Effector CD4-positive, alpha-beta T cell (primary cell): ENCODE results near the gene USP6NL.
"Not testable (repeated sequence)": the region's sequence is repeated elsewhere in the genome, so short reads cannot be mapped to it uniquely, and the experiment has no call there.

Experiments
- DNase-seq: peaks from one replicate; pipeline ENCODE4 v3.0.0-alpha.2; 2020
- total RNA-seq: gene quantifications from one replicate; lab custom pipeline; 2026; lab: John Stamatoyannopoulos, UW

Gene USP6NL
- 9.0 reads per million, percentile 30 among the genes with 10 or more reads in this experiment for total RNA-seq

- peak; percentile 48 for DNase-seq
Measured at GRCh38 chr10:11611248-11612020, at the start of gene USP6NL. TSS of gene USP6NL (minus strand) at chr10:11611650. CDS start at chr10:11597634, 14,016 bp downstream.

GRCh38 chr10:11658801-11659368 is 47.4 kb upstream of the USP6NL start:
- DNase-seq = no peak

- DNase-seq = no peak
Measured at GRCh38 chr10:11655836-11656235, 44.4 kb upstream of the USP6NL start.

- DNase-seq = no peak
Measured at GRCh38 chr10:11654659-11655058, 43.2 kb upstream of the USP6NL start.

- DNase-seq = no peak
Measured at GRCh38 chr10:11653758-11654471, 42.5 kb upstream of the USP6NL start.

DNA sequence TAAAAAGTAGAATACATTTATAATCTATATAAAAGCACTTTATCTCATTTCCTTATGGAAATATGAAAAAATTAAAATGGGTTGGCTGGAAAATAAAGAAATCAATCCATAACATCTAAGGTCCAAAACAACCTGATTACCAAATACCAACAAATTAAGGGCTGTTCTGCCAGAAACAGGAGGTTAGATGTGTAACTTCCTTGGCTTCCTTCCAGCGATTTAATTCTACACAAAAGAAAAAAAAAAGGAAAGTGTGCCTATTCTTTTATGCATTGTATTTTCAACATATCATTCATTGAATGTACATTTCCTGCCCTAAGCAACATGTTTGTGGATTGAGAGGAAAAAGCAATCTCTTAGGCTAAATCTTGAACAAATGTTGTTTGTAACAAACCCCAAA is 36.2 kb upstream of the USP6NL start:
- no peak for DNase-seq

DNA sequence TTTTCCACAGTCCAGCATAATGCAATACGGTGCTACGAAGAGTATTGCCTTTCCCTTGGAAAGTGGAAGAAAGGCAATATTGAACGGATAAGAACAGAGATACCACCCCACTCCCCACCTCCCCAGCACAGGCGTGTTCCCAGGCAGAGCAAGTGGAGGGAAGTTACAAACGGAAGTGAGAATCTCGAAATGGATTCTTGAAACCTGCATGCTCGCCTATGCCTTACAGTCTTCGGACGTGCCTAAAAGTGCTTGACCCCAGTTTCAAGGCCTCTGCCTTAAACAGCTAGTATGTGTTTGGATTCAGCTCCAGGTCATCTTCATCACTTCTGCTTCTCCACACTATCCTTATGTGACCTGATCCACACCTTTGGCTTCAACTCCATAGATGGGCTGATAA is 35.0 kb upstream of the USP6NL start:
- no peak for DNase-seq

DNA sequence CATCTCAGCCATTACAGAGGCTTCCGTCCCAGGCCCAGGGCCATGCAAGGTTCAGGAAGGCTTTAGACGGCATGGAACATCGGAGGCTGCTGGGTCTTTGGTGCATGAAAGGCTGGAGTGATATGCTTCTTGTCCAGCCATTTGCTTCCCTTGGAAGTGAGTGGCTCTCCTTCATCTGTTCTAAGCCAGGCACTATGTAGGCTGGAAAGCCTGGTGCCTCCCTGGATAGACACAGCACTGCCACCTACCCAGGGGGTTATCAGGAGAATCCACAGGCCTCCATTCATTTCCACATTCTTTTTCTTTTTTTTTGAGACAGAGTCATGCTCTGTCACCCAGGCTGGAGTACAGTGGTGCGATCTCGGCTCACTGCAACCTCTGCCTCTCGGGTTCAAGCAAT is 31.6 kb upstream of the USP6NL start:
- no peak for DNase-seq

DNA sequence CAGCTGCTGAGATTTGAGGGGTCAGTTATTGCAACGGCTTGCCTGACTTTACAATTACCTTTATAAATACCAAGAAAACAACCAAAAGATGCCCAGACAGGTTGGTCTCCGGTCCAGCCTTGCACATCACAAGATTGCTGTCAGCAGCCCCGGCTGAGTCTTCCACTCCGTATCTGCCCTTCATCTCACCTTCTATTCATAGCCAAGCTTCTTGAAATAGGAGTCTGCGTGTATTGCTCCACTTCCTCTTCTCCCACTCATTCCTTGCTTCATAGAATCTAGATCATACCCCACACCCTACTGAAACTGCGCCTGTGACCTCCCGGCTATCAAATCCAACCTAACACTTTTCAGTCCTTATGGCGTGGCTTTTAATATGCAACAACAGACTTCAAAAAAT is 31.1 kb upstream of the USP6NL start:
- no peak for DNase-seq

DNA sequence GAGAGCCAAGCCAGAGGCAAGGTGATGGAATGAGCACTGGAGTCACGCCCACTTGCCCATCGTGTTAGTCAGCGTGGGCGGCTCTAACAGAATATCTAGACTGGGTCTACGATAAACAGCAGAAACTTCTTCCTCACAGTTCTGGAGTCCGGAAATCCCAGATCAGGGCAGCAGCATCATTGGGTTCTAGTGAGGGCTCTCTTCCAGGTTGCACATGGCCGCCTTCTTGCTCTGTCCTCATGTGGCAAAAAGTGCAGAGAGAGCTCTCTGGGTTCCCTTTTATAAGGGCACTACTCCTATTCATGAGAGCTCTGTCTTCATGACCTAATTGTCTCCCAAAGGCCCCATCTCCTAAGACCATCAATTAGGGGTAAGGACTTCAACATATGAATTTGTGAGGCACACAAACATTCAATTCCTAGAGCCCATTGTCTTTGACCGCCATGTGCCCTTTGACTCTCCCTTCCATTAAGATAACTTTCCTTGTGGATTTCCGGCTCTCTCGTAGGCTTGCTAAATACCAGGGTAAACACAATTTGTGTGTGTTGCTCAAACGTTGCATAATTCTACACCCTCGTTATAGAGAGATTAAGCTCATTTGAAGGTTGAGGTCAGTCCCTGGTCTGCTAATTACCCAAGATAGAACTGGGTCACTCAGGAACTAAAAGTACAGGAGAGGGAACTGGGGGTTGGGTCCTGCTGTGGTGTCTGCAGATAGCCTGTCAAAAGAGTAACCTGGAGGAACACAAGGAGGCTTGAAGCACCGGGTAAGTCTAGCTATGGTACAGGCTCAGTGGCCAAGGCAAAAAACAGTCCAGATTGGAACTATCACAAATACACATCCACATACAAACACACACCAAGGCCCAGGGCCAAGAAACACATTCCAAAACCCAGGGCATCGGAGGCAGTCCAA is 28.7 kb upstream of the USP6NL start:
- no peak for DNase-seq

DNA sequence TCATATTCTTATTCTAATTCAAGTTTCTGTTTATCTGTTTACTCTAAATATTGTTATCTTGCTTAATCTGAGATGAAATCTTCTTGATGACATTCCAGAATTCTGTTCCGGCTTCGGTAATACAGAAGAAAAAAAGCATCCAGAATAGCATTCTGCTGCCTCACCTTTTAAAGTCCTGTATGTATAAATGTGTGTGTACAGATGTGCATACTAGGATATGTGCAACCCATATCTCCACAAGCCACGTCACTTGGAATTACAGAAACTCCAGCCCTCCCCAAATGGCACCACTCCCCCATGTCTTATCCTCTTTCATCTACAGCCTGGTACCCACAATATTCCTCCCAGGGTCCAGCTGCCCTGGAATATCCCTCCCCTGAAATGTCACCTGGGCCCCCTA is 27.9 kb upstream of the USP6NL start:
- no peak for DNase-seq

- no peak for DNase-seq
Measured at GRCh38 chr10:11638055-11638698, 26.7 kb upstream of the USP6NL start.

GRCh38 chr10:11636697-11637303 is 25.4 kb upstream of the USP6NL start:
- DNase-seq = no peak

- DNase-seq = no peak
Measured at GRCh38 chr10:11631890-11632587, 20.6 kb upstream of the USP6NL start.

- no peak for DNase-seq
Measured at GRCh38 chr10:11631291-11631690, 19.8 kb upstream of the USP6NL start.

DNA sequence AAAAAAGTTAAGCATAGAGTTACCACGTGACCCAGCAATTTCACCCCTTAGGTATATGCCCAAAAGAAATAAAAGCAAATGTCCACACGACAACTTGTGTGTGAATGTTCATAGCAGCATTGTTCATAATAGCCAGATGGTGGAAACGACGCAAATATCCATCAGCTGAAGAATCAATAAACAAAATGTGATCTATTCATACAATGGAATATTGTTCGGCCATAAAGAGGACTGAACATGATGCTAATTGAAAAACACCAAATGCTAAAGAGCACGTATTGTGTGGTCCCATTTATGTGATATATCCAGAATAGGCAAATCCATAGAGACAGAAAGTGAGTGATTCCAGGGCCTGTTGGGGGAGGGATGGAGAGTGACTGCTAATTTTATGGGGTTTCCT is 18.3 kb upstream of the USP6NL start:
- DNase-seq = no peak

DNA sequence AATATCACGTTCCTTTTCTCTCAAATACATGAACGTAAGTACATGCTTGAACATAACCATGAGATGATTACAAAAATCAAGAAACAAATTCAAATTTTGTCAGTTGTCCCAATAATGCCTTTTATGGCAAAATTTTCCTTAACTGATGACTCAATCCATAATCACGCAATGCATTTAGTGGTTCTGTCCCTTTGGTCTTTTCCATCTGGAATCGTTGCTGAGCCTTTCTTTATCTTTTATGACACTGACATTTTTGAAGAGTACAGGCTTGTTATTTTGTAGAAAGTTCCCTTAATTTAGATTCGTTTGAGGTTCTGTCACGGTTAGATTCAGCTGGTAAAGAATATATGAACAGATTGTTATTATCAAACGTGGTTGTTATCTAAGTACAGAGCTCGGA is 16.5 kb upstream of the USP6NL start:
- not testable (repeated sequence) for DNase-seq

DNA sequence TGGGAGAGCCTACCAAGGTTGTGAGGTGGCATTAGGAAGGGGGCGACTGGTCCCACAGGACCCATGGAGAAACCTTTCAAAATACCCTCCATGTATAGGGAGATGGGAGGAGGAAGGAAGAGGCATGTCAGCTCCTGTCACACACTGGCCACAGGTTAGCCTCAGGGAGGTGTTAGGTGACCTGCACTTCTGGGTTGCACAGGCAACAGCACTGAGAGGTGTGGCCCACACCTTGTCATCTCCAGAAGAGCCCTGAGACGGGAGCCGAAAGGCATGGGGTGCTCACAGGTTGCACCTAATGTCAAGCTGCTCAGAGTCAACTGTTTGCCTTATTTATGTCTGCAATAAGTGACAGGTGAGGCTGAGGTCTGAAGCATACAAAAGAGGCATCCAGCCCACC is 14.6 kb upstream of the USP6NL start:
- no peak for DNase-seq

DNA sequence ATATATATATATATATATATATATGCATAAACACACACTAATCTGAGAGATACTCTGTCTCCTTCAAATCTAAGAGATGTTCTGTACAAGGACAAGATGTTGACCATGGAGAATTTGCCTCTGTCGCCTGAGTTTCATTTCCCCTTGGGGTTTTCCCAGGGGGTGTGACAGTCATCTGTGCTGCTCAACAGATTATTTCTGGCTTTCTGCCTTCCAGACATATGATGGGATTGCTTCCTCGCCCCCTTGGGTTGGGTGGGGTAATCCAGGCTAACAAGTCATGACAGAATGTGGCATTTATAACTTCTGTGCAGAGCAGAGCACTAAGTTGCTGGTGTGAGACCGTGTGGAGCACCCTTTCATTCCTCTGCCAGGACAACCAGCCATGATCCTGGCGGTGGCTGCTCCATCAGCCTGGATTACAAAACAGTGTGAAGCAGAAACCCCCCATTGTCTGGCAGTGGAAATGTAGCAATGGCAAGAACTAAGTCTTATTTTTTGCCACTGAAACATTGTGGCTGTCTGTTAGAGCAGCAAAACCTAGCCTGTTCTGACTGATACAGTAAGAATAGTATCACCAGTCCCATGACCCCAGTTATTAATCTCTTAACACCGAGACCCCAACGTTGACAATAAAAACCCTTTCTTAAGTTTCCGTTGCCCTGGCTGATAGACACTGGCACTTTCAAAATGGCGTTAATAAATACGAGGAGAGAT is 13.7 kb upstream of the USP6NL start:
- DNase-seq = no peak

- DNase-seq = no peak
Measured at GRCh38 chr10:11617233-11617632, 5.8 kb upstream of the USP6NL start.
